ENCODE measurements around the gene KNDC1.

Gene KNDC1

DNA sequence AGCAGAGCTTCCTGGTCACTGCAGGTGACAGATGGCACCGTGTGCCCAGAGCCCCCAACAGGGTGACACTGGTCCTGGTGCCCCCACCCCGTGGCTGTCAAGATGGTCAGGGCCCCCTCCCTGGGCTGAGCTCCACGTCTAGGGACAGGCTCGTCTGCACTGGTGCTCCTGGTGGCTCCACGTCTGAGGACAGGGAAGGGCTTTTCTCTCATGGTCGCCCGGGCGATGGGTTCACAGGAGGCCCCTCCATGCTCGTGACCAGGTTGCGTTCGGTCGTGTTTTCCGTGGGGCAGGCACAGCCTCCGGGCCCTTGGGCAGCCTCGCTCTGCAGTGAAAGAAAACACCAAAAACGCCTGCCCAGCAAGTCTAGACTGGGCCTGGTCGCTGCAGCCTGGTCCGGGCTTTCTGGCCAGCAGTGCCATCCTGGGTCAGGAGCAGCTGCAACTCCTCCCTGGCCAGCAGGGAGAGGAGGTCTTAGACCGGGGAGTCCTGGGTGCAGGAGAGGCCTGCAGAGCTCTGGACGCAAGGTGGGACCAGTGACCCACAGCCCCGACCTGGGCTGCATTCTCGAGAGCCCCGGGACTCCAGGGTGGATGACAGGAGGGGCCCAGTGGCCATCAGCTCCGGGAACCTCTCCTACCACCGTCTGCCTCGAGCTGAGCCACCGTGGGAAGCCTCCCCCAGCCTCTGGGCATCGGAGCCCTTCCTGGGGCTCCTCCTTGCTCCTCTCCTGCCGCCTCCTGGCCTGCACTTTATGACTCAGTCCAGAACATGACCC is 42.1 kb downstream of the KNDC1 start:
- peaks cover under 1% of the 10 kb centered on the region for H3K27me3 ChIP-seq (ENCODE audit: insufficient read depth, poor library complexity, severe bottlenecking)

DNA sequence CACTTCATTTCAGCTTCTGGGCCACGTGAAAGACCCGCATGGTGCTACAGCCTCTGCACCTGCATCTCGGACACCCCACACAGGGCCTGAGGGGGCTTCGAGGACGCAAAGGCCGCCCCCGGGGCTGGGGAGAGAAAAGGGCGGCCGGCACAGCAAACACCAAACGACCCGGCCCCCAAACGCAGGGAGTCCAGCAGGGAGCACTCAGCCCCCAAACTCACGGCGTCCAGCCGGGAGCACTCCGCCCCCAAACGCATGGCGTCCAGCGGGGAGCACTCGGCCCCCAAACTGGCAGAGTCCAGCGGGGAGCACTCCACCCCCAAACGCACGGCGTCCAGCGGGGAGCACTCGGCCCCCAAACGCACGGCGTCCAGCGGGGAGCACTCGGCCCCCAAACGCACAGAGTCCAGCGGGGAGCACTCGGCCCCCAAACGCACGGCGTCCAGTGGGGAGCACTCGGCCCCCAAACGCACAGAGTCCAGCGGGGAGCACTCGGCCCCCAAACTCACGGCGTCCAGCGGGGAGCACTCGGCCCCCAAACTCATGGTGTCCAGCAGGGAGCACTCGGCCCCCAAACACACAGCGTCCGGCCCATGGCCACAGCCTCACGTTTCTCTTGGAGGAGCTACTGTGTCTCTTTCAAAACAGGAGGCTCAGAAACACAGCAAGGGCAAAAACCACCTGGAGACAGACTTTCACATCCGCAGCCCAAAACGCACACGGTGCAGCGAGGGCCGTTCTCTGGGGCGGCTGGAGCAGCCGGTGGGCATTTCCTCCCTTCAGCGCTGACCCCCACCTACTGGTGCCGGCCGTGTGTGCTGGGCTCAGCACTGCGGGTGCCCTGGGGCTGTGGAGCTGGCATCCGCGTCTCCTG is 43.0 kb downstream of the KNDC1 start:
- Histone ChIP-seq H3K27ac (replicated peaks) (no peak overlapping the region), H3K4me3 (replicated peaks; ENCODE audit: insufficient read depth, low read length) (no peak overlapping the region), H3K27me3 (ENCODE audit: insufficient read depth, poor library complexity, severe bottlenecking) (no peaks in the 10 kb centered on the region)
- TF ChIP-seq POLR2AphosphoS5 (IDR thresholded peaks at IDR 0.05; ENCODE audit: low read depth) (no peak), SPI1 (IDR thresholded peaks at IDR 0.05; ENCODE audit: borderline replicate concordance, low read depth) (no peak)
- TF ChIP-seq, protein P1, sequence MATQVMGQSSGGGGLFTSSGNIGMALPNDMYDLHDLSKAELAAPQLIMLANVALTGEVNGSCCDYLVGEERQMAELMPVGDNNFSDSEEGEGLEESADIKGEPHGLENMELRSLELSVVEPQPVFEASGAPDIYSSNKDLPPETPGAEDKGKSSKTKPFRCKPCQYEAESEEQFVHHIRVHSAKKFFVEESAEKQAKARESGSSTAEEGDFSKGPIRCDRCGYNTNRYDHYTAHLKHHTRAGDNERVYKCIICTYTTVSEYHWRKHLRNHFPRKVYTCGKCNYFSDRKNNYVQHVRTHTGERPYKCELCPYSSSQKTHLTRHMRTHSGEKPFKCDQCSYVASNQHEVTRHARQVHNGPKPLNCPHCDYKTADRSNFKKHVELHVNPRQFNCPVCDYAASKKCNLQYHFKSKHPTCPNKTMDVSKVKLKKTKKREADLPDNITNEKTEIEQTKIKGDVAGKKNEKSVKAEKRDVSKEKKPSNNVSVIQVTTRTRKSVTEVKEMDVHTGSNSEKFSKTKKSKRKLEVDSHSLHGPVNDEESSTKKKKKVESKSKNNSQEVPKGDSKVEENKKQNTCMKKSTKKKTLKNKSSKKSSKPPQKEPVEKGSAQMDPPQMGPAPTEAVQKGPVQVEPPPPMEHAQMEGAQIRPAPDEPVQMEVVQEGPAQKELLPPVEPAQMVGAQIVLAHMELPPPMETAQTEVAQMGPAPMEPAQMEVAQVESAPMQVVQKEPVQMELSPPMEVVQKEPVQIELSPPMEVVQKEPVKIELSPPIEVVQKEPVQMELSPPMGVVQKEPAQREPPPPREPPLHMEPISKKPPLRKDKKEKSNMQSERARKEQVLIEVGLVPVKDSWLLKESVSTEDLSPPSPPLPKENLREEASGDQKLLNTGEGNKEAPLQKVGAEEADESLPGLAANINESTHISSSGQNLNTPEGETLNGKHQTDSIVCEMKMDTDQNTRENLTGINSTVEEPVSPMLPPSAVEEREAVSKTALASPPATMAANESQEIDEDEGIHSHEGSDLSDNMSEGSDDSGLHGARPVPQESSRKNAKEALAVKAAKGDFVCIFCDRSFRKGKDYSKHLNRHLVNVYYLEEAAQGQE (IDR thresholded peaks at IDR 0.05; ENCODE audit: insufficient replicate concordance, low read depth), result no peak
- TF ChIP-seq, protein P2, sequence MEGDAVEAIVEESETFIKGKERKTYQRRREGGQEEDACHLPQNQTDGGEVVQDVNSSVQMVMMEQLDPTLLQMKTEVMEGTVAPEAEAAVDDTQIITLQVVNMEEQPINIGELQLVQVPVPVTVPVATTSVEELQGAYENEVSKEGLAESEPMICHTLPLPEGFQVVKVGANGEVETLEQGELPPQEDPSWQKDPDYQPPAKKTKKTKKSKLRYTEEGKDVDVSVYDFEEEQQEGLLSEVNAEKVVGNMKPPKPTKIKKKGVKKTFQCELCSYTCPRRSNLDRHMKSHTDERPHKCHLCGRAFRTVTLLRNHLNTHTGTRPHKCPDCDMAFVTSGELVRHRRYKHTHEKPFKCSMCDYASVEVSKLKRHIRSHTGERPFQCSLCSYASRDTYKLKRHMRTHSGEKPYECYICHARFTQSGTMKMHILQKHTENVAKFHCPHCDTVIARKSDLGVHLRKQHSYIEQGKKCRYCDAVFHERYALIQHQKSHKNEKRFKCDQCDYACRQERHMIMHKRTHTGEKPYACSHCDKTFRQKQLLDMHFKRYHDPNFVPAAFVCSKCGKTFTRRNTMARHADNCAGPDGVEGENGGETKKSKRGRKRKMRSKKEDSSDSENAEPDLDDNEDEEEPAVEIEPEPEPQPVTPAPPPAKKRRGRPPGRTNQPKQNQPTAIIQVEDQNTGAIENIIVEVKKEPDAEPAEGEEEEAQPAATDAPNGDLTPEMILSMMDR (IDR thresholded peaks at IDR 0.05; ENCODE audit: insufficient read depth, low read length), result no peak
- no peak for DNase-seq (ENCODE audit: low read depth in 1 of 2, low spot score in 1 of 2)

More for the DNA sequence above, 42.1 kb downstream of the KNDC1 start:
- H3K4me3 ChIP-seq (replicated peaks; ENCODE audit: insufficient read depth, low read length), result no peak overlapping the region
- H3K27ac ChIP-seq (replicated peaks), result no peak overlapping the region
- TF ChIP-seq, protein P2 (IDR thresholded peaks at IDR 0.05; ENCODE audit: insufficient read depth, low read length), result no peak
- no peak for TF ChIP-seq SPI1 (IDR thresholded peaks at IDR 0.05; ENCODE audit: borderline replicate concordance, low read depth)
- no peak for TF ChIP-seq GABPA (IDR thresholded peaks at IDR 0.05; ENCODE audit: low read depth)
- TF ChIP-seq, protein P1 (IDR thresholded peaks at IDR 0.05; ENCODE audit: insufficient replicate concordance, low read depth), result no peak
- no peak for TF ChIP-seq POLR2AphosphoS5 (IDR thresholded peaks at IDR 0.05; ENCODE audit: low read depth)
- no peak for DNase-seq (ENCODE audit: low read depth in 1 of 2, low spot score in 1 of 2)

DNA sequence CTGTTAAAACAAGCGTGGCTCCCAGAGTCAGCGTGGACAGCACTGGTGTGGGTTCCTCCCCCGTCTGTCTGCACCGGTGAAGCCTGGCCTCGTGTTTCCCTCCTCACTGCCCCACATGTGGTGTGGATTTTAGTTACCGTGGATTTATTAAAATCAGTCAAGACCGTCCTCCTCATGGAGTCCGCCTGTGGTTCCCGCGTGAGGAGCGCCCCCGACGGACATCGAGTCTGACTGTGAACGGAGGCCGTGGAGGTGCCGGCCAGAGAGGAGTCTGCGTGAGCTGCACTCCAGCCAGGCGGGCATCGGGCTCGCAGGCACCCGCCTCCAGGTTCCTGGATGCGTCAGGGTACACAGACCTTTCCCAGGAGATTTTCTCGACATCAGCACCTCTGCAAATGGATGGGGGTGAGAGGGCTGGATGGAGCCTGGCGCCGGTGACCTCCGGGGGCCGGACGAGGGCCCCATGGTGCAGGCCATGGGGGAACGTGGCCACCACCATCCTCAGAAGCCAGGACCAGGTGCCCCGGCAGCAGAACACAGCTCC is 43.7 kb downstream of the KNDC1 start:
- no peak overlapping the region for H3K4me3 ChIP-seq (replicated peaks; ENCODE audit: insufficient read depth, low read length)
- H3K27ac ChIP-seq (replicated peaks), result no peak overlapping the region
- TF ChIP-seq, protein P2 (IDR thresholded peaks at IDR 0.05; ENCODE audit: insufficient read depth, low read length), result no peak
- TF ChIP-seq GABPA (IDR thresholded peaks at IDR 0.05; ENCODE audit: low read depth) (no peak), SPI1 (IDR thresholded peaks at IDR 0.05; ENCODE audit: borderline replicate concordance, low read depth) (no peak), POLR2AphosphoS5 (IDR thresholded peaks at IDR 0.05; ENCODE audit: low read depth) (no peak)
- TF ChIP-seq, protein P1 (IDR thresholded peaks at IDR 0.05; ENCODE audit: insufficient replicate concordance, low read depth), result no peak
- no peaks in the 10 kb centered on the region for H3K27me3 ChIP-seq (ENCODE audit: insufficient read depth, poor library complexity, severe bottlenecking)
- DNase-seq (ENCODE audit: low read depth in 1 of 2, low spot score in 1 of 2), result no peak
